Testis (tissue), 2 donors: ENCODE measurements around the gene NCEH1.

ENCODE experiments used
- POLR2A ChIP-seq: fragments of 450-650 bp; IDR thresholded peaks from one replicate; pipeline ENCODE4 v1.6.1; 2017; ENCODE audit warnings: antibody characterized with exemption, mild to moderate bottlenecking, moderate library complexity
- TF ChIP-seq, protein P1 (sequence below), 3 experiments: fragments of 450-650 bp in 2 of 3; fragments of 200-600 bp in 1 of 3; sonication (generic) in 1 of 3; IDR thresholded peaks; one replicate each; pipeline ENCODE4 v1.5.1; 2016 to 2019; ENCODE audit warnings: antibody characterized with exemption in 3 of 3, mild to moderate bottlenecking in 2 of 3, moderate library complexity in 1 of 3

GRCh38 chr3:172701751-172702150 lies 9.1 kb downstream of the NCEH1 start:
- TF ChIP-seq, protein P1, sequence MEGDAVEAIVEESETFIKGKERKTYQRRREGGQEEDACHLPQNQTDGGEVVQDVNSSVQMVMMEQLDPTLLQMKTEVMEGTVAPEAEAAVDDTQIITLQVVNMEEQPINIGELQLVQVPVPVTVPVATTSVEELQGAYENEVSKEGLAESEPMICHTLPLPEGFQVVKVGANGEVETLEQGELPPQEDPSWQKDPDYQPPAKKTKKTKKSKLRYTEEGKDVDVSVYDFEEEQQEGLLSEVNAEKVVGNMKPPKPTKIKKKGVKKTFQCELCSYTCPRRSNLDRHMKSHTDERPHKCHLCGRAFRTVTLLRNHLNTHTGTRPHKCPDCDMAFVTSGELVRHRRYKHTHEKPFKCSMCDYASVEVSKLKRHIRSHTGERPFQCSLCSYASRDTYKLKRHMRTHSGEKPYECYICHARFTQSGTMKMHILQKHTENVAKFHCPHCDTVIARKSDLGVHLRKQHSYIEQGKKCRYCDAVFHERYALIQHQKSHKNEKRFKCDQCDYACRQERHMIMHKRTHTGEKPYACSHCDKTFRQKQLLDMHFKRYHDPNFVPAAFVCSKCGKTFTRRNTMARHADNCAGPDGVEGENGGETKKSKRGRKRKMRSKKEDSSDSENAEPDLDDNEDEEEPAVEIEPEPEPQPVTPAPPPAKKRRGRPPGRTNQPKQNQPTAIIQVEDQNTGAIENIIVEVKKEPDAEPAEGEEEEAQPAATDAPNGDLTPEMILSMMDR (IDR thresholded peaks at IDR 0.05), result no peak
- TF ChIP-seq POLR2A, result no peak
